LNCaP clone FGC (cell line): ENCODE measurements around the gene ZNF787.

Source experiments
- DNase-seq: peaks from one replicate; pipeline ENCODE4 v3.0.0-alpha.2; 2011; ENCODE audit warnings: low read depth
- H3K4me3 ChIP-seq: 2 replicates; pipeline ENCODE4 v1.5.1; 2011; ENCODE audit warnings: mild to moderate bottlenecking, low read depth, low read length, control low read depth
- TF ChIP-seq, protein P1 (sequence below): IDR thresholded peaks from 2 replicates; pipeline ENCODE4 v1.5.1; 2012; ENCODE audit warnings: mild to moderate bottlenecking; ENCODE audit not compliant: control insufficient read depth, insufficient read depth; ENCODE audit errors: extremely low read depth

ZNF787 gene

GRCh38 chr19:56076498-56076897 is 44.6 kb downstream of the ZNF787 start:
- no peak overlapping the region for H3K4me3 ChIP-seq
- TF ChIP-seq, protein P1, sequence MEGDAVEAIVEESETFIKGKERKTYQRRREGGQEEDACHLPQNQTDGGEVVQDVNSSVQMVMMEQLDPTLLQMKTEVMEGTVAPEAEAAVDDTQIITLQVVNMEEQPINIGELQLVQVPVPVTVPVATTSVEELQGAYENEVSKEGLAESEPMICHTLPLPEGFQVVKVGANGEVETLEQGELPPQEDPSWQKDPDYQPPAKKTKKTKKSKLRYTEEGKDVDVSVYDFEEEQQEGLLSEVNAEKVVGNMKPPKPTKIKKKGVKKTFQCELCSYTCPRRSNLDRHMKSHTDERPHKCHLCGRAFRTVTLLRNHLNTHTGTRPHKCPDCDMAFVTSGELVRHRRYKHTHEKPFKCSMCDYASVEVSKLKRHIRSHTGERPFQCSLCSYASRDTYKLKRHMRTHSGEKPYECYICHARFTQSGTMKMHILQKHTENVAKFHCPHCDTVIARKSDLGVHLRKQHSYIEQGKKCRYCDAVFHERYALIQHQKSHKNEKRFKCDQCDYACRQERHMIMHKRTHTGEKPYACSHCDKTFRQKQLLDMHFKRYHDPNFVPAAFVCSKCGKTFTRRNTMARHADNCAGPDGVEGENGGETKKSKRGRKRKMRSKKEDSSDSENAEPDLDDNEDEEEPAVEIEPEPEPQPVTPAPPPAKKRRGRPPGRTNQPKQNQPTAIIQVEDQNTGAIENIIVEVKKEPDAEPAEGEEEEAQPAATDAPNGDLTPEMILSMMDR, result peak; percentile 93
- DNase-seq, result no peak

DNA sequence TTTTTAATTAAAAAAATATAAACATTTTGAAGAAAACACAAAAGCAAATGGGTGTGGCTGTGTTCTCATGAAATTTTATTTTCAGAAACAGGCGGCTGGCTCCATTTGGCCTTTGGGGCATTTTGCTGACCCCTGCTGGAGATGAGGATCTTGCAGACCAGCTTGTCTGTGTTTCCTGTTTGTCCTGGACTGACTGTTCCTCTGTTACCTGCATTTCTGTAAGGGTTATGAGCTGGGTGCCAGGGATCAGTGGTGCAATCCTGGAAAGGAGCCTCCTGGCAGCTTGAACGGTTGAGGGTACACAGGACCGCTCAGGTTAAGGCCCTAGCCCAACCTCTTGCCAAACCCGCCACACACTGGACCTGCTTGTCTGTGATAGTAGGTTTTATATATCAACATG is 49.9 kb downstream of the ZNF787 start:
- DNase-seq, result no peak
- H3K4me3 ChIP-seq, result no peak overlapping the region
- TF ChIP-seq, protein P1, result peak; percentile 51

GRCh38 chr19:56069642-56070041 is 51.5 kb downstream of the ZNF787 start:
- no peak for DNase-seq
- TF ChIP-seq, protein P1, result no peak
- H3K4me3 ChIP-seq, result no peak overlapping the region

- TF ChIP-seq, protein P1, result peak; percentile 89
- peak overlapping the region; percentile 17; the same call in 1 of the 2 replicates for H3K4me3 ChIP-seq
- no peak for DNase-seq
These were observed 54.7 kb downstream of the ZNF787 start for GRCh38 chr19:56066152-56067023.

DNA sequence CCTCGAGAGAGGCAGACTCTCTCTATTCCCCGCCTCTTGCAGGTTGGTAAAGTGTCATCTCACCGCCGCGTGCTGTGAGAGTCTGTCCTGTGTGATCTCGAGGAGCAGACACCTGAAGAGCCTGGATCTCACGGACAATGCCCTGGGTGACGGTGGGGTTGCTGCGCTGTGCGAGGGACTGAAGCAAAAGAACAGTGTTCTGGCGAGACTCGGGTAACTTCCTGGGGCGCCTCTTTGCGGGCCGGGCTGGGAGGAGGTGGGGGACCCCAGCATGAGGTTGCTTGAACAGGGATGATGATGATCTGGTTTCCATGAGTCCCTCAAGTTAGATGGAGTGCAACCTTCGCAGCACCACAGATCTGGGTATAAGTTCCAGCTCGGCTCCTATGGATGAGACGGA is 67.5 kb downstream of the ZNF787 start:
- no peak overlapping the region for H3K4me3 ChIP-seq
- TF ChIP-seq, protein P1, result no peak
- DNase-seq, result no peak
